Choroid plexus epithelial cell (primary cell): Measurements from ENCODE around the gene SF3B3.

Experiments
- DNase-seq: peaks from one replicate; pipeline ENCODE4 v3.0.0-alpha.2; 2010; ENCODE audit warnings: low read depth
- H3K4me3 ChIP-seq: 2 replicates; pipeline ENCODE4 v1.5.1; 2011; ENCODE audit warnings: low read depth, mild to moderate bottlenecking, control low read depth, low read length, moderate library complexity
- TF ChIP-seq, protein P1 (sequence below): conservative IDR thresholded peaks from 2 replicates; pipeline ENCODE4 v1.5.1; 2011; ENCODE audit warnings: low read depth, mild to moderate bottlenecking, control low read depth, inconsistent platforms, low read length, moderate library complexity

The SF3B3 gene

DNA sequence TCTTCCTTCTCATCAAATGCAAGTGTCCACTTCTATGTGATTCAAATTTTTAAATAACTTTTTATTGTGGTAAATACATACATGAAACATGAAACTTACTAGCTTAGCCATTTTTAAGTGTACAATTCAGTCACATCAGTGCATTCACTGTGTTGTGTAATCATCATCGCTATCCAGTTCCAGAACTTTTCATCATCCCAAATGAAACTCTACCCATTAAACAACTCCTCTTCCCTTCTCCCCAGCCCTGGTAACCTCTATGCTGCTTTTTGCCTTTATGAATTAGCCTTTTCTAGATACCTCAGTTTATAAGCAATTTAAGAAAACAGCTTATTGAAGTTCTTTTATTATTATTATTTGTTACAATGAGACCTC lies 81.7 kb downstream of the SF3B3 start:
- TF ChIP-seq, protein P1, sequence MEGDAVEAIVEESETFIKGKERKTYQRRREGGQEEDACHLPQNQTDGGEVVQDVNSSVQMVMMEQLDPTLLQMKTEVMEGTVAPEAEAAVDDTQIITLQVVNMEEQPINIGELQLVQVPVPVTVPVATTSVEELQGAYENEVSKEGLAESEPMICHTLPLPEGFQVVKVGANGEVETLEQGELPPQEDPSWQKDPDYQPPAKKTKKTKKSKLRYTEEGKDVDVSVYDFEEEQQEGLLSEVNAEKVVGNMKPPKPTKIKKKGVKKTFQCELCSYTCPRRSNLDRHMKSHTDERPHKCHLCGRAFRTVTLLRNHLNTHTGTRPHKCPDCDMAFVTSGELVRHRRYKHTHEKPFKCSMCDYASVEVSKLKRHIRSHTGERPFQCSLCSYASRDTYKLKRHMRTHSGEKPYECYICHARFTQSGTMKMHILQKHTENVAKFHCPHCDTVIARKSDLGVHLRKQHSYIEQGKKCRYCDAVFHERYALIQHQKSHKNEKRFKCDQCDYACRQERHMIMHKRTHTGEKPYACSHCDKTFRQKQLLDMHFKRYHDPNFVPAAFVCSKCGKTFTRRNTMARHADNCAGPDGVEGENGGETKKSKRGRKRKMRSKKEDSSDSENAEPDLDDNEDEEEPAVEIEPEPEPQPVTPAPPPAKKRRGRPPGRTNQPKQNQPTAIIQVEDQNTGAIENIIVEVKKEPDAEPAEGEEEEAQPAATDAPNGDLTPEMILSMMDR = no peak
- no peak for DNase-seq
- H3K4me3 ChIP-seq = no peak overlapping the region

DNA sequence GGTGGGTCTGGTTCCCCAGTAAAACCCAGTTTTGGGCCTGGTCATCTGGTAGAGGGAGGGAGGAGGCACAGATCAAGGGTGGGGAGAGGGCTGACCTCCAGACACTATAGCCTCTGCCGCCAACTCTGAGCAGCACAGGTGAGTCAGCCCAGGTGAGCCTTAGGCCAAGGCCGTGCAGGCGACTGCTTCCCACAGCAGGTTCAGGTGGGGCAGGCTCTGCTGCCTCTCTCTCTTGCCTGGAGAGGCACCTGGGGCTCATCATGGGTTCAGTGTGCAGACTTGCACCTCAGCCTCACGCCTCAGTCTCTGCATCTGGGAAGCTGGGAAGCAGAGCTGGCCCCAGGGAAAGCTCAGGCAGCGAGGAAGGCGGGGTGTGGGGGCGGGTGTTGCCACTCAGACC lies 84.9 kb downstream of the SF3B3 start:
- no peak for DNase-seq
- TF ChIP-seq, protein P1 = no peak
- no peak overlapping the region for H3K4me3 ChIP-seq

DNA sequence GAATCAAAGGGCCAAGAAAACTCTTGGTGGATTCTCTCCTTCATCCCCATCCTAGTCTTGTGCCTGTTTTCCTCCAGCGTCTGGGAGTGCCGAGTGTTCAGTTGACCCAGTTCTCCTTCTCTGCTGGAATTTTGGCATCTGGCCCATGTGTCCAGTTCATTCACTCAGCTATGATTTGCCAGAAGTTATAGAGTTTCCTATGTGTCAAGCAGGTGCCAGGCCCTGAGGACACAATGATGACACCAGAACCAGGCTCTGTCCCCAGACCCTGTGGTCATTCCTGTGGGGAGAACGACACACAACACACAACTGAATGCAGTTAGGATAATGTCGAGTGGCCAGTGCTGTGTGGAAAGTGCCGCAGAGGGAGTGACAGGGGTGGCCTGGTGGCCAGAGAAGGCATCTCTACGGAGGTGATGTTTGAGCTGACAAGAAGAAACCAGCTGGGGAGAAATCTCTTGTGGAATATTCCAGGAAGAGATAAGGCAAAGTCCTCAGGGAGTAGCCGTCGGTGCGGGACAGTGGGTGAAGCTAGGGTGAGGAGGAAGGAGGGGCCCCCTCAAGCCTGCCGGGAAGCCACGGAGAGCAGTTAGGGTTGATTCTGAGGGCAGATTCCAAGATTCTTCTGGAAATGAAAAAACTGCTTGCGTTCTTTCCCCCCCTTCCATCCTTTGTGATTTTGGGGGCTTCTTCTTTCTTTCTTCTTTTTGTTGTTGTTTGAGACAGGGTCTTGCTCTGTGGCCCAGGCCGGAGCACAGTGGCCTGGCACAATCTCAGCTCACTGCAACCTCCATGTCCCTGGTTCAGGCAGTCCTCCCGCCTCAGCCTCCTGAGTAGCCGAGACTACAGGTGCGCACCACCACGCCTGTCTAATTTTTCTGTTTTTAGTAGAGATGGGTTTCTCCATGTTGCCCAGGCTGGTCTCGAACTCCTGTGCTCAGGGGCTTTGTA lies 86.9 kb downstream of the SF3B3 start:
- no peak overlapping the region for H3K4me3 ChIP-seq

DNA sequence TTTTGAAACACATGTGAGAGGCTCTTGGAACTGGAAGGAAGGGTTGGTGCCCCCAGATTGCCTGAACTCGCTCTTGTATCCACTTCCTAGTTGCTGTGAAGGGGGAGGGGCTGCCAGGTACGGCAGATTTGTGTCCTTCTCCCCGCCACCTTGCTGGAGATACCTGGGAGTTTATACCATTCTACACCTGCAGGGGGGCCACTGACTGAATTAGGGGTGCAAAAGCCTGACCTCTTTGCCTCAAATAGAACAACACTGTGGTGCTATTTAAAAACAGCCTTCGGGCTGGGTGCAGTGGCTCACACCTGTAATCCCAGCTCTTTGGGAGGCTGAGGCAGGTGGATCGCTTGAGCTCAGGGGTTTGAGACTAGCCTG lies 87.6 kb downstream of the SF3B3 start:
- TF ChIP-seq, protein P1 = no peak
- DNase-seq = no peak
- no peak overlapping the region for H3K4me3 ChIP-seq

More for the DNA sequence above, 86.9 kb downstream of the SF3B3 start:
- no peak for DNase-seq
- TF ChIP-seq, protein P1 = peak; percentile 3

DNA sequence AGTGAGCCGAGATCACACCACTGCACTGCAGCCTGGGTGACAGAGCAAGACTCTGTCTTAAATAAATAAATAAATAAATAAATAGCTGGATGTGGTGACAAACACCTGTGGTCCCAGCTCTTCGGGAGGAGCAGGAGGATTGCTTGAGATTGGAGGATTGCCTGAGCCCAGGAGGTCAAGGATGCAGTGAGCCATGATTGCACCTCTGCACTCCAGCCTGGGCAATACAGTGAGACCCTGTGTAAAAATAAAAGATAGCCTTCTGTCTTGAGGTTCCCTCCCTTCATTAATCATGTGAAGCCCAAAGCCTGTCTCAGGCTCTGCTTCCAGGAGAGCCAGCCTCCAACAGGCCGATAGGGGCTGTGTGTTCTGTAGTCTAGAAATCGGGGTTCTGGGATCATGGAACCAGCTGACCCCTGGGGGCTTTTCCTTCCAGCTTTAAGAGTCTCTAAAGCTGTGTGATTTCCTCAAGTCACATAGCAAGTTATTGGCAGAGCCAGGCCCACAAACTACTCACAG lies 88.2 kb downstream of the SF3B3 start:
- TF ChIP-seq, protein P1 = no peak

DNA sequence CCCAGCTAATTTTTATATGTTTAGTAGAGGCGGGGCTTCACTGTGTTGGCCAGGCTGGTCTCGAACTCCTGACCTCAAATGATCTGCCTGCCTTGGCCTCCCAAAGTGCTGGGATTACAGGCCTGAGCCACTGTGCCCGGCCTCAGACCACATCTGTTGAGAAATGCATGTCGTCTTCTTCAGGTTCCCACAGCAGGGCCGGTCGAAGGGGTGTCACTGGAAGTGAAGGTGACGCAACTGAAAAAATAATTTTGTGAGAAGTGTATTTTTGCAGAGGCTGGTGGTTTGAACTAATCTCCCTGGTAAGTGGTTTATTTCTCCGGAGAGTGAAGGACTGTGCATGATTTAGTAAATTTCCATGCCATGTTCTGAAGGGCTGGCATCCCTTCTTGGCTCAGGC lies 89.3 kb downstream of the SF3B3 start:
- TF ChIP-seq, protein P1 = no peak
- DNase-seq = no peak
- H3K4me3 ChIP-seq = no peak overlapping the region

More for the DNA sequence above, 88.2 kb downstream of the SF3B3 start:
- H3K4me3 ChIP-seq = no peak overlapping the region
- DNase-seq = no peak
